HCT116 (cell line): ENCODE results near the gene FBXW8. TPM values are rescaled to one million over a fixed set of nuclear protein-coding genes. Genes with fewer than 3 reads are reported as not detected.

Experiments
- ATAC-seq: fragments of 200-7000 bp; cut with Tn5 transposase; 2 replicates; pipeline ENCODE4 v1.9.1; 2020; ENCODE audit warnings: mild to moderate bottlenecking, moderate library complexity
- BruUV-seq: library from RNA; stranded (reverse); fragments of 400-500 nt; replicated peaks from 2 replicates; lab custom pipeline; 2021; lab: Mats Ljungman, UMichigan
- CTCF ChIA-PET: fragments of 300-600 bp; sonication (Branson Sonifier 250); formaldehyde crosslinking; loops from one replicate; lab custom pipeline; 2021; ENCODE audit warnings: antibody characterized with exemption; lab: Charles Lee
- POLR2A ChIA-PET: fragments of 300-600, 350-600 bp; sonication (Branson Sonifier 250); formaldehyde crosslinking; loops from one replicate; lab custom pipeline; 2021; ENCODE audit warnings: antibody characterized with exemption; lab: Charles Lee
- RAD21 ChIA-PET, 2 experiments: fragments of 300-600 bp; sonication (Branson Sonifier 250); formaldehyde crosslinking; loops; one replicate each; lab custom pipeline; 2023; ENCODE audit warnings: low total read pairs in 2 of 2; ENCODE audit not compliant: uncharacterized antibody in 2 of 2, unreplicated experiment in 2 of 2, low non-redundant PET in 1 of 2; lab: Charles Lee
- DNase-seq: peaks from one replicate; pipeline ENCODE4 v3.0.0-alpha.2; 2010; ENCODE audit warnings: low read depth, low spot score
- H2AFZ ChIP-seq: fragments of 200-600 bp; shearing (Covaris generic), sonication (generic); 2 replicates; pipeline ENCODE4 v1.6.1; 2017; ENCODE audit warnings: low read depth, mixed run types, mixed read lengths, antibody characterized with exemption, low read length; ENCODE audit not compliant: poor library complexity, severe bottlenecking
- H3K27ac ChIP-seq: 2 replicates; pipeline ENCODE4 v1.5.1; 2012; ENCODE audit warnings: low read depth, low read length
- H3K27me3 ChIP-seq: fragments of 200-600 bp; sonication (generic); 2 replicates; pipeline ENCODE4 v1.6.1; 2016; ENCODE audit warnings: mixed run types, low read length, mixed read lengths; ENCODE audit not compliant: insufficient read depth
- H3K36me3 ChIP-seq, 2 experiments: fragments of 200-500 bp in 1 of 2; fragments of 200-600 bp in 1 of 2; sonication (Bioruptor generic) in 1 of 2; sonication (generic) in 1 of 2; 2 replicates each; pipeline versions ENCODE4 v1.5.1 to v1.6.1; 2014 to 2016; ENCODE audit warnings: low read length in 2 of 2, inconsistent platforms in 1 of 2, mixed read lengths in 1 of 2, mixed run types in 1 of 2; ENCODE audit not compliant: insufficient read depth in 2 of 2, control insufficient read depth in 1 of 2
- H3K4me1 ChIP-seq, 2 experiments: fragments of 200-600 bp in 1 of 2; sonication (generic) in 1 of 2; 2 replicates each; pipeline versions ENCODE4 v1.5.1 to v1.6.1; 2012 to 2017; ENCODE audit warnings: low read length in 2 of 2, inconsistent platforms in 1 of 2, mild to moderate bottlenecking in 1 of 2, mixed read lengths in 1 of 2, mixed run types in 1 of 2, moderate library complexity in 1 of 2; ENCODE audit not compliant: insufficient read depth in 2 of 2, control insufficient read depth in 1 of 2
- H3K4me2 ChIP-seq: fragments of 200-600 bp; sonication (generic); 2 replicates; pipeline ENCODE4 v1.6.1; 2017; ENCODE audit warnings: mixed run types, low read length, mixed read lengths
- H3K4me3 ChIP-seq, 2 experiments: fragments of 200-600 bp in 1 of 2; sonication (generic) in 1 of 2; replicated peaks in 1 of 2; 2 replicates each; pipeline ENCODE4 v1.5.1; 2011 to 2016; ENCODE audit warnings: low read length in 2 of 2, control low read depth in 1 of 2, low read depth in 1 of 2, mild to moderate bottlenecking in 1 of 2, mixed read lengths in 1 of 2, mixed run types in 1 of 2
- H3K79me2 ChIP-seq: fragments of 200-600 bp; sonication (generic); 2 replicates; pipeline ENCODE4 v1.6.1; 2017; ENCODE audit warnings: mild to moderate bottlenecking, mixed run types, low read length, moderate library complexity, mixed read lengths; ENCODE audit not compliant: insufficient read depth
- H3K9ac ChIP-seq: fragments of 200-600 bp; sonication (generic); 2 replicates; pipeline ENCODE4 v1.6.1; 2016; ENCODE audit warnings: low read length, mixed read lengths
- H3K9me2 ChIP-seq: fragments of 200-600 bp; sonication (generic), shearing (Covaris generic); 2 replicates; pipeline ENCODE4 v1.6.1; 2017; ENCODE audit warnings: mixed run types, mild to moderate bottlenecking, moderate library complexity; ENCODE audit not compliant: insufficient read depth
- H3K9me3 ChIP-seq, 2 experiments: fragments of 200-500 bp in 1 of 2; fragments of 200-600 bp in 1 of 2; sonication (Bioruptor generic) in 1 of 2; sonication (generic) in 1 of 2; 2 replicates each; pipeline ENCODE4 v1.6.1; 2014 to 2017; ENCODE audit warnings: low read length in 2 of 2, mixed read lengths in 2 of 2, inconsistent platforms in 1 of 2, low read depth in 1 of 2, mild to moderate bottlenecking in 1 of 2, mixed run types in 1 of 2, moderate library complexity in 1 of 2; ENCODE audit not compliant: control insufficient read depth in 1 of 2, insufficient read depth in 1 of 2
- H4K20me1 ChIP-seq: fragments of 200-600 bp; sonication (generic), shearing (Covaris generic); 2 replicates; pipeline ENCODE4 v1.6.1; 2017; ENCODE audit warnings: mixed run types, mild to moderate bottlenecking, moderate library complexity; ENCODE audit not compliant: insufficient read depth
- ATF3 ChIP-seq: IDR thresholded peaks from 2 replicates; pipeline ENCODE4 v1.6.1; 2012
- CEBPB ChIP-seq: IDR thresholded peaks from 2 replicates; pipeline ENCODE4 v1.6.1; 2012; ENCODE audit warnings: low read depth
- EGR1 ChIP-seq: IDR thresholded peaks from 2 replicates; pipeline ENCODE4 v1.6.1; 2012; ENCODE audit warnings: low read depth
- ELF1 ChIP-seq: IDR thresholded peaks from 2 replicates; pipeline ENCODE4 v1.6.1; 2012; ENCODE audit warnings: low read depth, borderline replicate concordance
- EZH2phosphoT487 ChIP-seq: fragments of 200-600 bp; IDR thresholded peaks from 2 replicates; pipeline ENCODE4 v1.6.1; 2018; ENCODE audit warnings: antibody characterized with exemption, borderline replicate concordance
- JUND ChIP-seq: IDR thresholded peaks from 2 replicates; pipeline ENCODE4 v1.6.1; 2012
- POLR2AphosphoS5 ChIP-seq: IDR thresholded peaks from 2 replicates; pipeline ENCODE4 v1.6.1; 2011; ENCODE audit warnings: mild to moderate bottlenecking, low read depth, low read length, moderate library complexity
- RAD21 ChIP-seq: IDR thresholded peaks from 2 replicates; pipeline ENCODE4 v1.6.1; 2012; ENCODE audit warnings: low read depth, mild to moderate bottlenecking
- SIN3A ChIP-seq: IDR thresholded peaks from 2 replicates; pipeline ENCODE4 v1.6.1; 2012; ENCODE audit warnings: low read depth
- SP1 ChIP-seq: IDR thresholded peaks from 2 replicates; pipeline ENCODE4 v1.6.1; 2012; ENCODE audit warnings: low read depth
- SRF ChIP-seq: IDR thresholded peaks from 2 replicates; pipeline ENCODE4 v1.6.1; 2012; ENCODE audit warnings: low read depth
- YY1 ChIP-seq: IDR thresholded peaks from 2 replicates; pipeline ENCODE4 v1.6.1; 2011; ENCODE audit warnings: low read length, low read depth, moderate library complexity, mild to moderate bottlenecking; ENCODE audit not compliant: insufficient replicate concordance; ENCODE audit errors: extremely low read depth
- ZFX ChIP-seq: fragments of 450-650 bp; IDR thresholded peaks from 2 replicates; pipeline ENCODE4 v1.6.1; 2017
- ZNF274 ChIP-seq: fragments of 200-500 bp; sonication (Bioruptor generic); IDR thresholded peaks from 2 replicates; pipeline ENCODE4 v1.6.1; 2014; ENCODE audit warnings: mild to moderate bottlenecking, low read depth, low read length, inconsistent platforms
- intact Hi-C: fragments of 100-400 bp; cut with micrococcal nuclease; formaldehyde crosslinking; loops from 2 replicates; pipeline ENCODE4 v1.10.0; 2022
- total RNA-seq: library from RNA; stranded (reverse); gene quantifications from one replicate; pipeline ENCODE4 v1.2.1, GENCODE V29; 2021; ENCODE audit not compliant: unreplicated experiment
- TF ChIP-seq, protein P1 (sequence below): IDR thresholded peaks from 2 replicates; pipeline ENCODE4 v1.6.1; 2012
- TF ChIP-seq, protein P2 (sequence below): IDR thresholded peaks from 2 replicates; pipeline ENCODE4 v1.6.1; 2011; ENCODE audit warnings: mild to moderate bottlenecking, low read length, moderate library complexity; ENCODE audit not compliant: insufficient replicate concordance; ENCODE audit errors: extremely low read depth

The FBXW8 gene
- total RNA-seq, 1 experiment from 2014 or later = 14.6 TPM

GRCh38 chr12:116879509-116880212 lies 31.1 kb upstream of the FBXW8 start:
- ChIA-PET POLR2A (no interaction called here), CTCF (interaction anchor here (0.6 to 1.6 kb wide), 2 partner anchors 16 to 1263 kb away, joined by 6 read pairs; no protein-coding TSS in a partner anchor)
- Histone ChIP-seq H3K36me3 (no peaks in the 10 kb centered on the region), H2AFZ (no peak overlapping the region), H3K9me2 (no peaks in the 10 kb centered on the region), H3K9me3 (no peaks in the 10 kb centered on the region), H3K9ac (peak overlapping the region; percentile 65), H3K79me2 (no peaks in the 10 kb centered on the region), H4K20me1 (no peaks in the 10 kb centered on the region), H3K27me3 (no peaks in the 10 kb centered on the region)
- intact Hi-C loops = no loop called here
- no peak for ATAC-seq
- TF ChIP-seq, protein P1, sequence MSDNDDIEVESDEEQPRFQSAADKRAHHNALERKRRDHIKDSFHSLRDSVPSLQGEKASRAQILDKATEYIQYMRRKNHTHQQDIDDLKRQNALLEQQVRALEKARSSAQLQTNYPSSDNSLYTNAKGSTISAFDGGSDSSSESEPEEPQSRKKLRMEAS = peak; percentile 17; the same call in 1 of the 2 replicates
- no peak for TF ChIP-seq ZNF274
- no peak for TF ChIP-seq POLR2AphosphoS5
- TF ChIP-seq, all 23 proteins: peak for 1
- H3K4me3 ChIP-seq = peak overlapping the region; percentile 61 to 67
- H3K27ac ChIP-seq = peak overlapping the region; percentile 38; the same call in 1 of the 2 replicates
- RAD21 ChIA-PET = no interaction called here
- DNase-seq = no peak
- no TSS peak for BruUV-seq
- H3K4me1 ChIP-seq = peaks cover 14 to 32% of the 10 kb centered on the region in 2 experiments; a peak in 3 of 4 replicates
- H3K4me2 ChIP-seq = peak overlapping the region; percentile 87

GRCh38 chr12:116880213-116880816 lies 30.4 kb upstream of the FBXW8 start:
- no peaks in the 10 kb centered on the region for H3K79me2 ChIP-seq
- DNase-seq (no peak), ATAC-seq (no peak; the same call in 1 of the 2 replicates)
- H3K9me2 ChIP-seq = no peaks in the 10 kb centered on the region
- ChIA-PET CTCF (interaction anchor here (0.6 to 1.6 kb wide), 2 partner anchors 17 to 1263 kb away, joined by 6 read pairs; no protein-coding TSS in a partner anchor), POLR2A (no interaction called here), RAD21 (no interaction called here)
- no peaks in the 10 kb centered on the region for H3K27me3 ChIP-seq
- peak overlapping the region; percentile 90 for H2AFZ ChIP-seq
- H3K9ac ChIP-seq = peak overlapping the region; percentile 65
- intact Hi-C loops = no loop called here
- peak overlapping the region; percentile 61 to 67 for H3K4me3 ChIP-seq
- H3K9me3 ChIP-seq = no peaks in the 10 kb centered on the region
- H3K27ac ChIP-seq = peak overlapping the region; percentile 34; the same call in 1 of the 2 replicates
- peak overlapping the region; percentile 87 for H3K4me2 ChIP-seq
- peaks cover 14 to 32% of the 10 kb centered on the region in 2 experiments; a peak in 3 of 4 replicates for H3K4me1 ChIP-seq
- BruUV-seq = TSS peak; percentile 61
- H4K20me1 ChIP-seq = no peaks in the 10 kb centered on the region
- H3K36me3 ChIP-seq = no peaks in the 10 kb centered on the region
- TF ChIP-seq SP1 (no peak), ELF1 (no peak), ZNF274 (no peak), CEBPB (no peak), EGR1 (no peak), ZFX (no peak), SIN3A (no peak), RAD21 (no peak), ATF3 (no peak), SRF (no peak), JUND (no peak), EZH2phosphoT487 (no peak), YY1 (no peak)
- TF ChIP-seq, protein P2, sequence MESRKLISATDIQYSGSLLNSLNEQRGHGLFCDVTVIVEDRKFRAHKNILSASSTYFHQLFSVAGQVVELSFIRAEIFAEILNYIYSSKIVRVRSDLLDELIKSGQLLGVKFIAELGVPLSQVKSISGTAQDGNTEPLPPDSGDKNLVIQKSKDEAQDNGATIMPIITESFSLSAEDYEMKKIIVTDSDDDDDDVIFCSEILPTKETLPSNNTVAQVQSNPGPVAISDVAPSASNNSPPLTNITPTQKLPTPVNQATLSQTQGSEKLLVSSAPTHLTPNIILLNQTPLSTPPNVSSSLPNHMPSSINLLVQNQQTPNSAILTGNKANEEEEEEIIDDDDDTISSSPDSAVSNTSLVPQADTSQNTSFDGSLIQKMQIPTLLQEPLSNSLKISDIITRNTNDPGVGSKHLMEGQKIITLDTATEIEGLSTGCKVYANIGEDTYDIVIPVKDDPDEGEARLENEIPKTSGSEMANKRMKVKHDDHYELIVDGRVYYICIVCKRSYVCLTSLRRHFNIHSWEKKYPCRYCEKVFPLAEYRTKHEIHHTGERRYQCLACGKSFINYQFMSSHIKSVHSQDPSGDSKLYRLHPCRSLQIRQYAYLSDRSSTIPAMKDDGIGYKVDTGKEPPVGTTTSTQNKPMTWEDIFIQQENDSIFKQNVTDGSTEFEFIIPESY = no peak
